ENCODE data around the gene SETD7. TPM values are rescaled to one million over a fixed set of nuclear protein-coding genes. Genes with fewer than 3 reads are reported as not detected.

SETD7 gene
- total and polyA plus RNA-seq, 8 donors, result 9.7 to 96.9 (median 31.5) TPM

DNA sequence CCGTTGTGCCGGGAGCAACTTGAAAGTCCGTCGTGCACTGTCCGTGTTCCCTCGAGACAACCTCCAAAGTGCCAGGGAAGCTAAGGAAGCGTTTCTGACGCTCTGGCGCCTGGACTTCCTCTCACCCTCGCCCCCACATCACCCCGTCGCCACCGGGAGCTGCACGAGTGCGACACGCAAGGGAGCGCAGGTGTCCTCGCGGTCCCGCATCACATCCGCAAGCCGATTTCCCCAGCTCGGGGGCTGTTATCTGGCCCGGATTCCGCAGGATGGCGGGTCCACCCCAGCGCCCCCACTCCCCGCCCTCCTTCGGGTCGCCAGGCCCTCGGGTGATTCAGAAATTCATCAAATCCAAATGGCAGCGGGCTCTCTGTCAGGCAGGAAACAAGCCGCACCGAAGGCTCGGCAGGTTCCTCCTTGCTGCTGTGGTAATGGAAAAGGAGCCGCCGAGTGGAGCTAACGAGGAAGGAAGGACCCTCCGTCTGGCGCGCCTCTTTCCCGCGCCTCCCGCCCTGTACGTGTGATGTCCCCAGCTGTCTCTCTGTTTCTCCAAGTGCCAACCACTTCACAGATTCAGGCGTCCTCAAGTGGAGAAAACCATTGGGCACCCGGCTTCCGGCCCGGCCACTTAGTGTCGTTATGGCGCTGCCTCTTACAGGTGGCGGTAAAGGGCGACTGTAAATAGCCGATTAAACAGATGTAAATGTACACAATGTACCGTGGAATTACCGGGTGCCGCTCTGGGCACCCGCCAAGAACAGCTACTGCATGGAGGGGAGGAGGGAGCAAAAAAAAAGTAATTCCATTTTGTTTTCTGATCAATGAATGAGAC, 921 bp upstream of the SETD7 start:
- intact Hi-C loops (cut with DNase I; ENCODE audit: low total_unique reads), result no loop called here
- H3K4me3 ChIP-seq, result peak overlapping the region; percentile 78 to 94 (median 82)

DNA sequence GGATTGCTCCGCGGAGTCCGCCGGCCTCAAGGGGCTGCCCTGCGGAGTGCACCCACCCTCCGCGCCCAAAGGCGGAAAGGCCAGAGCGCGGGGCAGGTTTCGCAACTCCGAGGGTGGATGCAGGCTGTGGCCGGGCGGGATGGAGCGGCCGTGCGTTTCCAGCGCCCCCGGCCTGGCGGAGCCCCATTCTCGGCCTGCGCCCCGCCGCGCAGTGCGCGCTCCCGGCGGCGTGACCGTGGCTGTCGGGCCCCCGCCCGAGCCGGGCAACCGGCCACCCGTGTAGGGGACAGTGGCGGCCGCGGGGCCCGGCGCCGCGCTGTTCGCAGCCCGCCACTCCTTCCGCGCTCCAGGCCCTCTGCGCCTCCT, 331 bp downstream of the SETD7 start:
- WGBS, 5 donors, result 0 to 1% (median 0%) methylated on average over 16 to 49 of the region's 49 CpGs
- Histone ChIP-seq H3K27me3 (no peaks in the 10 kb centered on the region), H3K4me1 (peaks cover 37 to 79% (median 62%) of the 10 kb centered on the region in 4 donors), H3K27ac (peak overlapping the region; percentile 94 to 99 (median 98)), H3K36me3 (no peaks in the 10 kb centered on the region), H3K4me3 (peak overlapping the region; percentile 78 to 94 (median 82)), H3K9me3 (no peaks in the 10 kb centered on the region)
- intact Hi-C loops (cut with DNase I; ENCODE audit: low total_unique reads), result no loop called here
- TF ChIP-seq POLR2AphosphoS5 (IDR thresholded peaks at IDR 0.05), result no peak
- TF ChIP-seq EP300 (IDR thresholded peaks at IDR 0.05), result no peak
- TF ChIP-seq, protein P1, sequence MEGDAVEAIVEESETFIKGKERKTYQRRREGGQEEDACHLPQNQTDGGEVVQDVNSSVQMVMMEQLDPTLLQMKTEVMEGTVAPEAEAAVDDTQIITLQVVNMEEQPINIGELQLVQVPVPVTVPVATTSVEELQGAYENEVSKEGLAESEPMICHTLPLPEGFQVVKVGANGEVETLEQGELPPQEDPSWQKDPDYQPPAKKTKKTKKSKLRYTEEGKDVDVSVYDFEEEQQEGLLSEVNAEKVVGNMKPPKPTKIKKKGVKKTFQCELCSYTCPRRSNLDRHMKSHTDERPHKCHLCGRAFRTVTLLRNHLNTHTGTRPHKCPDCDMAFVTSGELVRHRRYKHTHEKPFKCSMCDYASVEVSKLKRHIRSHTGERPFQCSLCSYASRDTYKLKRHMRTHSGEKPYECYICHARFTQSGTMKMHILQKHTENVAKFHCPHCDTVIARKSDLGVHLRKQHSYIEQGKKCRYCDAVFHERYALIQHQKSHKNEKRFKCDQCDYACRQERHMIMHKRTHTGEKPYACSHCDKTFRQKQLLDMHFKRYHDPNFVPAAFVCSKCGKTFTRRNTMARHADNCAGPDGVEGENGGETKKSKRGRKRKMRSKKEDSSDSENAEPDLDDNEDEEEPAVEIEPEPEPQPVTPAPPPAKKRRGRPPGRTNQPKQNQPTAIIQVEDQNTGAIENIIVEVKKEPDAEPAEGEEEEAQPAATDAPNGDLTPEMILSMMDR (IDR thresholded peaks at IDR 0.05), result peak in 1 of 7 experiments; percentile 1
- DNase-seq, result peak in 1 of 2 donors; percentile 45

More for the DNA sequence above, 921 bp upstream of the SETD7 start:
- peak; percentile 84 to 85 for DNase-seq
- WGBS, 5 donors, result 0 to 1% (median 0%) methylated on average over 36 to 58 of the region's 58 CpGs
- Histone ChIP-seq H3K27me3 (no peaks in the 10 kb centered on the region), H3K27ac (peak overlapping the region; percentile 94 to 99 (median 98)), H3K9me3 (no peaks in the 10 kb centered on the region), H3K4me1 (peaks cover 37 to 71% (median 54%) of the 10 kb centered on the region in 4 donors), H3K36me3 (no peaks in the 10 kb centered on the region)
- TF ChIP-seq EP300 (IDR thresholded peaks at IDR 0.05) (no peak), POLR2A (IDR thresholded peaks at IDR 0.05) (peak in 1 of 4 donors; percentile 0), POLR2AphosphoS5 (IDR thresholded peaks at IDR 0.05) (peak in 2 of 3 donors; percentile 64 to 69)
- TF ChIP-seq, protein P1 (IDR thresholded peaks at IDR 0.05), result no peak

DNA sequence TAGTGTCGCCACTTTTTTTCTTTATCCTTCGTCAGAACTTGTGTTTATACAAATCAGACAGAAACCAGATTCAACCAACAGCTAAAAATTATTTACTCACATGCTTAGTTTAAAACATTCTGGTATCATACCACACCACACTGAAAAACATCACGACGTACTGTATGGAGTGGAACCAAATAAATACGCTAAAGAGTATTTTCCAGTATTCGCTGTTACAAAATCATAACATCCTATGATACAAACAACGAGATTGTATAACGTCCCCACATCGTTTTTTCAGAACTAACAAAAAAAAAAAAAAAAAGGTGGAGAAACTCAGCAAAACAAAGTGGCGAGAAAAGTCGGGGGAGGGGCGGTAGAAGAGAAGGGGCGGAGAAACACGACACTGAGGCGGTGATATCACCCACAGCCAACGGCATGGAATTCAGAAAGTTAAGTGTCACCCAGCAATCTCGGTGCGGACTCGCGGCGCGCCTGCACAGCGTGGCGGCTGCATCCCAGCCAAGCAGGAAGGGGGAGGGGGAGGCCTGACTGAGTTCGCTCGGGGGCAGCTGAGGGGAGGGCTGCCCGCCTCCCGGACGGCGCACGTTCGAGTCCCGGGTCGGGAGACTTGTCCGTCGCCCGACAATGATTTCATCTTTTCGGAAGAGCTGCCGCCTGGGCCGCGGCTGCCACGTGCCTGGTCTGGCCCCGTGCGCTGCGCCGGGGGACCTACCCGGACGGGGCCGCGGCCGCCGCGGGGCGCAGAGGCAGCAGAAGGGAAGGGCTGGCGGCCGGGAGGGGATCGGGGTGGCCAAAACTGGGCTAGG, 920 bp downstream of the SETD7 start:
- Histone ChIP-seq H3K36me3 (no peaks in the 10 kb centered on the region), H3K9me3 (no peaks in the 10 kb centered on the region), H3K4me3 (peak overlapping the region; percentile 78 to 94 (median 82)), H3K27me3 (no peaks in the 10 kb centered on the region), H3K4me1 (peaks cover 36 to 79% (median 63%) of the 10 kb centered on the region in 4 donors), H3K27ac (peak overlapping the region; percentile 94 to 99 (median 98))
- 1 to 2% (median 2%) methylated on average over 39 to 57 of the region's 57 CpGs for WGBS, 5 donors
- TF ChIP-seq POLR2A (IDR thresholded peaks at IDR 0.05) (peak in 1 of 4 donors; percentile 70), POLR2AphosphoS5 (IDR thresholded peaks at IDR 0.05) (peak; percentile 88 to 99 (median 97)), EP300 (IDR thresholded peaks at IDR 0.05) (no peak)
- TF ChIP-seq, protein P1 (IDR thresholded peaks at IDR 0.05), result no peak
- intact Hi-C loops (cut with DNase I; ENCODE audit: low total_unique reads), result no loop called here
- DNase-seq, result peak; percentile 86 to 96

DNA sequence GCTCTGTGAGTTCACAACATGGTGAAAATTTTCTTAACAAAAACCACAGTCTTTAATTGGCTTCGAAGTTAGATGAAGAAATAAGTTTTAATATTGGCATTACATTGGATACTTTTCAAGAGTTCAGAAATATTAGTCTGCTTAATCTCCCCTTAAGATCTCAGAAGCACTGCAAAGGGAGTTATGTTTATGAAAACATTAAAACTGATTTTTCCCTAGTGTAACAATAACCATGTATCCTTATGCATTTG, 1.5 kb downstream of the SETD7 start:
- intact Hi-C loops (cut with DNase I; ENCODE audit: low total_unique reads), result no loop called here
- H3K36me3 ChIP-seq, result no peaks in the 10 kb centered on the region
- TF ChIP-seq, protein P1 (IDR thresholded peaks at IDR 0.05), result no peak
- TF ChIP-seq EP300 (IDR thresholded peaks at IDR 0.05) (no peak), POLR2A (IDR thresholded peaks at IDR 0.05) (no peak), POLR2AphosphoS5 (IDR thresholded peaks at IDR 0.05) (no peak)
- no peak for DNase-seq
- peaks cover 36 to 79% (median 61%) of the 10 kb centered on the region in 4 donors for H3K4me1 ChIP-seq
- no peaks in the 10 kb centered on the region for H3K9me3 ChIP-seq
- peak overlapping the region in 4 of 5 donors; percentile 98 to 99 (median 98) for H3K27ac ChIP-seq
- WGBS, 5 donors, result 49 to 68% (median 55%) methylated on average over 1 of the region's 1 CpG
- H3K27me3 ChIP-seq, result no peaks in the 10 kb centered on the region
- peak overlapping the region; percentile 78 to 94 (median 82) for H3K4me3 ChIP-seq

All from stomach (tissue), 9 donors.